K562 (cell line): Measurements from ENCODE around the gene C15orf62.

Experiments used
- CBX5 ChIP-seq: IDR thresholded peaks from 2 replicates; pipeline ENCODE4 v1.6.1; 2014; ENCODE audit warnings: low read depth, borderline replicate concordance
- SREBF1 ChIP-seq: fragments of 150-350 bp; IDR thresholded peaks from 2 replicates; pipeline ENCODE4 v1.6.1; 2014; ENCODE audit warnings: antibody characterized with exemption, low read depth, low read length, borderline replicate concordance

- TF ChIP-seq SREBF1: no peak
- no peak for TF ChIP-seq CBX5
These were observed 20.6 kb upstream of the C15orf62 start for GRCh38 chr15:40749151-40749630.
